Astrocyte (in vitro differentiated cells and primary cell): Measurements from ENCODE around the gene LYG1. TPM values are rescaled to one million over a fixed set of nuclear protein-coding genes. Genes with fewer than 3 reads are reported as not detected.
A peak's percentile ranks its signal among the peaks of the same experiment; 100 is the strongest.

Experiments
- DNase-seq: peaks from one replicate; pipeline ENCODE4 v3.0.0-alpha.2; 2010; ENCODE audit warnings: low read depth
- FAIRE-seq: peaks from 2 replicates; lab custom pipeline; 2011; peaks lifted over from hg19 to GRCh38; lab: Jason Lieb, UNC
- H2AFZ ChIP-seq: 2 replicates; pipeline ENCODE4 v1.6.0; 2012; ENCODE audit warnings: low read depth, low read length, inconsistent platforms
- H3K27ac ChIP-seq: 2 replicates; pipeline ENCODE4 v1.5.1; 2011; ENCODE audit warnings: low read depth, low read length, inconsistent platforms
- H3K27me3 ChIP-seq: 2 replicates; pipeline ENCODE4 v1.6.0; 2011; ENCODE audit warnings: low read length, inconsistent platforms; ENCODE audit not compliant: insufficient read depth
- H3K36me3 ChIP-seq: 2 replicates; pipeline ENCODE4 v1.5.1; 2011; ENCODE audit warnings: low read length, inconsistent platforms; ENCODE audit not compliant: insufficient read depth
- H3K4me1 ChIP-seq: 2 replicates; pipeline ENCODE4 v1.5.1; 2011; ENCODE audit warnings: low read length, inconsistent platforms; ENCODE audit not compliant: insufficient read depth
- H3K4me2 ChIP-seq: 2 replicates; pipeline ENCODE4 v1.6.0; 2012; ENCODE audit warnings: low read length, inconsistent platforms
- H3K4me3 ChIP-seq: 2 replicates; pipeline ENCODE4 v1.5.1; 2011; ENCODE audit warnings: low read depth, mild to moderate bottlenecking, low read length, inconsistent platforms; ENCODE audit not compliant: insufficient read depth
- H3K79me2 ChIP-seq: 2 replicates; pipeline ENCODE4 v1.6.0; 2012; ENCODE audit warnings: mild to moderate bottlenecking, low read length, inconsistent platforms; ENCODE audit not compliant: insufficient read depth
- H3K9ac ChIP-seq: 2 replicates; pipeline ENCODE4 v1.6.0; 2012; ENCODE audit warnings: mild to moderate bottlenecking, low read length, inconsistent platforms
- H3K9me3 ChIP-seq: 2 replicates; pipeline ENCODE4 v1.5.1; 2012; ENCODE audit warnings: low read depth, mild to moderate bottlenecking, low read length, inconsistent platforms; ENCODE audit not compliant: insufficient read depth
- H4K20me1 ChIP-seq: 2 replicates; pipeline ENCODE4 v1.6.0; 2012; ENCODE audit warnings: low read length, inconsistent platforms; ENCODE audit not compliant: insufficient read depth
- H3K27ac Mint-ChIP-seq: one replicate; pipeline ENCODE4 v1.8.0; 2021; ENCODE audit warnings: mild to moderate bottlenecking, mixed read lengths; ENCODE audit not compliant: unreplicated experiment
- H3K27me3 Mint-ChIP-seq: one replicate; pipeline ENCODE4 v1.8.0; 2021; ENCODE audit warnings: low read depth, mixed read lengths; ENCODE audit not compliant: unreplicated experiment
- H3K36me3 Mint-ChIP-seq: one replicate; pipeline ENCODE4 v1.8.0; 2021; ENCODE audit warnings: low read depth, mixed read lengths; ENCODE audit not compliant: unreplicated experiment
- H3K4me1 Mint-ChIP-seq: one replicate; pipeline ENCODE4 v1.8.0; 2021; ENCODE audit warnings: low read depth, mixed read lengths; ENCODE audit not compliant: unreplicated experiment
- H3K4me3 Mint-ChIP-seq: one replicate; pipeline ENCODE4 v1.8.0; 2021; ENCODE audit warnings: mild to moderate bottlenecking, moderate library complexity, mixed read lengths; ENCODE audit not compliant: unreplicated experiment
- H3K9me3 Mint-ChIP-seq: one replicate; pipeline ENCODE4 v1.8.0; 2021; ENCODE audit warnings: mild to moderate bottlenecking, mixed read lengths; ENCODE audit not compliant: unreplicated experiment
- CTCF ChIP-seq: IDR thresholded peaks from 2 replicates; pipeline ENCODE4 v1.5.1; 2011; ENCODE audit warnings: low read depth, mild to moderate bottlenecking, inconsistent platforms, low read length, moderate library complexity; ENCODE audit not compliant: insufficient read depth
- EZH2 ChIP-seq: IDR thresholded peaks from 2 replicates; pipeline ENCODE4 v1.6.1; 2012; ENCODE audit warnings: mild to moderate bottlenecking, low read length, inconsistent platforms; ENCODE audit not compliant: insufficient read depth
- total RNA-seq: library from RNA; stranded (reverse); gene quantifications from 2 replicates; pipeline ENCODE4 v1.2.1, GENCODE V29; 2021

LYG1 gene
- total RNA-seq, 1 donor from 2014 or later = 1.3 TPM

- Histone ChIP-seq H3K79me2 (peaks cover 90% of the 10 kb centered on the region), H3K9me3 (no peaks in the 10 kb centered on the region), H3K27ac (peak within 1 kb of the TSS; percentile 92), H3K36me3 (peaks cover 6% of the 10 kb centered on the region), H3K4me2 (peak within 1 kb of the TSS; percentile 95), H3K4me1 (peaks cover 10% of the 10 kb centered on the region), H3K9ac (peak within 1 kb of the TSS; percentile 93), H3K27me3 (no peaks in the 10 kb centered on the region), H2AFZ (peak within 1 kb of the TSS; percentile 98), H4K20me1 (peaks cover 56% of the 10 kb centered on the region), H3K4me3 (peak within 1 kb of the TSS; percentile 95)
- Mint-ChIP-seq H3K27me3 (no peaks in the 10 kb centered on the region), H3K4me1 (peaks cover 21% of the 10 kb centered on the region), H3K27ac (no peak within 1 kb of the TSS), H3K9me3 (no peaks in the 10 kb centered on the region), H3K4me3 (no peak within 1 kb of the TSS), H3K36me3 (peaks cover 3% of the 10 kb centered on the region)
- TF ChIP-seq CTCF = peak; percentile 32
- no peak for TF ChIP-seq EZH2
- FAIRE-seq = no peak
- DNase-seq = peak; percentile 85
Observed at GRCh38 chr2:99337113-99338028, 36.4 kb upstream of the LYG1 start, which contains the start of gene EIF5B. TSS of gene EIF5B (plus strand) at chr2:99337389. CDS start at chr2:99337555, 166 bp downstream.

GRCh38 chr2:99336804-99337112 is 35.8 kb upstream of the LYG1 start:
- H3K4me3 Mint-ChIP-seq = no peak overlapping the region
- Histone ChIP-seq H3K4me2 (peak overlapping the region; percentile 95), H2AFZ (peak overlapping the region; percentile 89), H3K4me1 (peaks cover 10% of the 10 kb centered on the region), H3K9me3 (no peaks in the 10 kb centered on the region), H3K27me3 (no peaks in the 10 kb centered on the region), H3K27ac (peak overlapping the region; percentile 82), H3K36me3 (peaks cover 11% of the 10 kb centered on the region), H3K4me3 (peak overlapping the region; percentile 95), H3K79me2 (peaks cover 89% of the 10 kb centered on the region), H3K9ac (peak overlapping the region; percentile 93), H4K20me1 (peaks cover 51% of the 10 kb centered on the region)
- peaks cover 21% of the 10 kb centered on the region for H3K4me1 Mint-ChIP-seq
- H3K27ac Mint-ChIP-seq = no peak overlapping the region
- no peak for FAIRE-seq
- DNase-seq = no peak
- H3K9me3 Mint-ChIP-seq = no peaks in the 10 kb centered on the region
- H3K27me3 Mint-ChIP-seq = no peaks in the 10 kb centered on the region
- no peak for TF ChIP-seq EZH2
- no peak for TF ChIP-seq CTCF
- peaks cover 3% of the 10 kb centered on the region for H3K36me3 Mint-ChIP-seq
